ENCODE measurements around the gene CCR5.

GRCh38 chr3:46369151-46369550 lies 1.6 kb upstream of the CCR5 start:
- TF ChIP-seq CTCF (IDR thresholded peaks at IDR 0.05) (no peak), POLR2A (IDR thresholded peaks at IDR 0.05) (no peak), POLR2AphosphoS5 (IDR thresholded peaks at IDR 0.05) (no peak)

Measured in transverse colon (tissue), 4 donors.